Kidney epithelial cell (primary cell): ENCODE data around the gene RAPGEFL1. TPM values are rescaled to one million over a fixed set of nuclear protein-coding genes. Genes with fewer than 3 reads are reported as not detected.
A peak's percentile ranks its signal among the peaks of the same experiment; 100 is the strongest.

Experiments used
- DNase-seq: peaks from one replicate; pipeline ENCODE4 v3.0.0-alpha.2; 2010; ENCODE audit warnings: low read depth
- H3K27me3 ChIP-seq: 2 replicates; pipeline ENCODE4 v1.6.0; 2011; ENCODE audit warnings: low read length; ENCODE audit not compliant: control insufficient read depth, insufficient read depth
- H3K36me3 ChIP-seq: 2 replicates; pipeline ENCODE4 v1.5.1; 2011; ENCODE audit warnings: low read length; ENCODE audit not compliant: control insufficient read depth, insufficient read depth
- H3K4me3 ChIP-seq: 2 replicates; pipeline ENCODE4 v1.5.1; 2011; ENCODE audit warnings: low read depth, mild to moderate bottlenecking, control low read depth, low read length
- total RNA-seq: library from RNA; depleted of rRNA; stranded (reverse); fragments of >200 nt; gene quantifications from 2 replicates; pipeline ENCODE4 v1.2.3, GENCODE V29; 2015
- TF ChIP-seq, protein P1 (sequence below): IDR thresholded peaks from 2 replicates; pipeline ENCODE4 v1.5.1; 2011; ENCODE audit warnings: mild to moderate bottlenecking, moderate library complexity, low read length, control low read depth, inconsistent platforms; ENCODE audit not compliant: insufficient read depth, poor library complexity, severe bottlenecking

Gene RAPGEFL1
- total RNA-seq, 1 donor from 2014 or later: 3.4 TPM

DNA sequence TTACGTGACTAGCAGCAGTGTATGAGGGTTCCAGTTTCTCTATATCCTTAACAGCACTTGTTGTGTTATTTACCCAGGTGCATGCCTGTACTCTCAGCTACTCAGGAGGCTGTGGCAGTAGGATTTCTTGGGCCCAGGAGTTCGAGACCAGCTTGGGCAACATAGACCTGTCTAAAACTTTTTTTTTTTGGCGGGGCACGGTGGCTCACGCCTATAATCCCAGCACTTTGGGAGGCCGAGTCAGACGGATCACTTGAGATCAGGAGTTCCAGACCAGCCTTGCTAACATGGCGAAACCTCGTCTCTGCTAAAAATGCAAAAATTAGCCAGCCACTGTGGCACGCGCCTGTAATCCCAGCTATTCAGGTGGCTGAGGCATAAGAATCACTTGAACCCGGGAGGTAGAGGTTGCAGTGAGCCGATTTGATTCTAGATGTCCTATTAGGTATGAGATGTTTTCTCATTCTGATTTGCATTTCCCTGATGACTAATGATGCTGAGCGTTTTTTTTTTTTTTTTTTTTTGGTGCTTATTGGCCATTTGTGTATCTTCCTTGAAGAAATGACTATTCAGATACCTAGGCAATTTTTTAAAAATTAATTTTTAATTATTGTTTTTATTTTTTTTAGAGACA lies 23.6 kb upstream of the RAPGEFL1 start:
- H3K36me3 ChIP-seq: no peaks in the 10 kb centered on the region

DNA sequence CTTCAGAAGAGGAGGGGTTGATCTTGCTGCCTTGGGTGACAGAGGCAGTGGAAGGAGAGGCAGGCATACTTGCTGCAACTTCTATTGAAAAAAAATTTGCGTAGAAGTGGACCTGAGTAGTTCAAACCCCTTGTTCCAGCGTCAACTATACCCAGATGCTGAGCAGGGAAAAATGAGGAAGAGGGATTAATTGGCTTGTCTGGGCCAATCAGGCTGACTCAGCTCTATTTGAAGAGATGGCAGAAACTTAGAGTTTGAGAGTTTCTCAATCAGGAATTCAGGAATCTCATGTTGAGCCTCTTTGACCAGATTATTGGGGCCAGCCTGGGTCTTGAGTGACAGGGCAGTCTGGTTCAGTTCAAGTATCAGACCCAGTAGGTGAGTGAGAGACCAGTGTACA lies 19.3 kb upstream of the RAPGEFL1 start:
- no peak for DNase-seq
- no peak overlapping the region for H3K4me3 ChIP-seq
- H3K36me3 ChIP-seq: no peaks in the 10 kb centered on the region
- TF ChIP-seq, protein P1, sequence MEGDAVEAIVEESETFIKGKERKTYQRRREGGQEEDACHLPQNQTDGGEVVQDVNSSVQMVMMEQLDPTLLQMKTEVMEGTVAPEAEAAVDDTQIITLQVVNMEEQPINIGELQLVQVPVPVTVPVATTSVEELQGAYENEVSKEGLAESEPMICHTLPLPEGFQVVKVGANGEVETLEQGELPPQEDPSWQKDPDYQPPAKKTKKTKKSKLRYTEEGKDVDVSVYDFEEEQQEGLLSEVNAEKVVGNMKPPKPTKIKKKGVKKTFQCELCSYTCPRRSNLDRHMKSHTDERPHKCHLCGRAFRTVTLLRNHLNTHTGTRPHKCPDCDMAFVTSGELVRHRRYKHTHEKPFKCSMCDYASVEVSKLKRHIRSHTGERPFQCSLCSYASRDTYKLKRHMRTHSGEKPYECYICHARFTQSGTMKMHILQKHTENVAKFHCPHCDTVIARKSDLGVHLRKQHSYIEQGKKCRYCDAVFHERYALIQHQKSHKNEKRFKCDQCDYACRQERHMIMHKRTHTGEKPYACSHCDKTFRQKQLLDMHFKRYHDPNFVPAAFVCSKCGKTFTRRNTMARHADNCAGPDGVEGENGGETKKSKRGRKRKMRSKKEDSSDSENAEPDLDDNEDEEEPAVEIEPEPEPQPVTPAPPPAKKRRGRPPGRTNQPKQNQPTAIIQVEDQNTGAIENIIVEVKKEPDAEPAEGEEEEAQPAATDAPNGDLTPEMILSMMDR: no peak
- H3K27me3 ChIP-seq: no peaks in the 10 kb centered on the region

More for the DNA sequence above, 23.6 kb upstream of the RAPGEFL1 start:
- DNase-seq: no peak
- no peak overlapping the region for H3K4me3 ChIP-seq
- no peaks in the 10 kb centered on the region for H3K27me3 ChIP-seq
- TF ChIP-seq, protein P1: no peak

DNA sequence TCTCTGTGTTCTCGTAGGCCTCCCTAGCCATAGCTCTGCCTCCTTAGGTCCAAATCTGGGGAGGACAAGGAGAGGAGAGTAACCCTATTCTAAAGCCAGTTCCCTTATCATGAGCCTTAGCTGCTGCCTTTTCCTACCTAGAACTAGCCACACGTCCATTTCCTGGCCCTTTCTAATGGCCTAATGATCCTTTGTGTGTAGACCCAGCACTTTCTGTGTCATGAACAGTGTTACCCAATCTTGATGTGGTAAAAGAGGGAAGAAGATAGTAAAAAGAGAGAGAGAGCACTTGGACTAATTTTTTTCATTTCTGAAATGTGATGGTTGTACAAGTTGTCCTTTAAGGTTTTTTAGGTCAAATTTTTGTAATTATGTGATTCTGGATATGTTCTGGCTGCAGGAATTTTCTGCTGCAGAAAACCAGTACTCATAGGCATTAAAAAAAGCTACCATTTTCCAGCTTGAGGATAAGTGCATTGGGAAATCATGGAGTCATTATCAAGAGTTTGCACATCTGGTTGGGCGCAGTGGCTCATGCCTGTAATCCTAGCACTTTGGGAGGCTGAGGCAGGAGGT lies 18.7 kb upstream of the RAPGEFL1 start:
- DNase-seq: no peak
- Histone ChIP-seq H3K4me3 (no peak overlapping the region), H3K27me3 (no peaks in the 10 kb centered on the region), H3K36me3 (no peaks in the 10 kb centered on the region)
- TF ChIP-seq, protein P1: no peak

DNA sequence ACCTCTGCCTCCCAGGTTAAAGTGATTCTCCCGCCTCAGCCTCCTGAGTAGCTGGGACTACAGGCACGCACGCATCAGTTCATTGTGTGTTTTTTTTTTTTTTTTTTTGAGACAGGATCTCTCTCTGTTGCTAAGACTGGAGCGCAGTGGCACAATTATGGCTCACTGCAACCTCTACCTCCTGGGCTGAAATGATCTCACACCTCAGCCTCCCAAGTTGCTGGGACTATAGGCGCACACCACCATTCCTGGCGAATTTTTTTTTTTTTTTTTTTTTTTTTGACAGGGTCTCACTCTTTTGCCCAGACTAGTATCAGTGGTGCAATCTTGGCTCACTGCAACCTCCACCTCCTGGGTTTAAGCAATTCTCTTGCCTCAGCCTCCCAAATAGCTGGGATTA lies 17.8 kb upstream of the RAPGEFL1 start:
- Histone ChIP-seq H3K27me3 (no peaks in the 10 kb centered on the region), H3K4me3 (no peak overlapping the region), H3K36me3 (peaks cover 1% of the 10 kb centered on the region)
- TF ChIP-seq, protein P1: no peak
- no peak for DNase-seq

DNA sequence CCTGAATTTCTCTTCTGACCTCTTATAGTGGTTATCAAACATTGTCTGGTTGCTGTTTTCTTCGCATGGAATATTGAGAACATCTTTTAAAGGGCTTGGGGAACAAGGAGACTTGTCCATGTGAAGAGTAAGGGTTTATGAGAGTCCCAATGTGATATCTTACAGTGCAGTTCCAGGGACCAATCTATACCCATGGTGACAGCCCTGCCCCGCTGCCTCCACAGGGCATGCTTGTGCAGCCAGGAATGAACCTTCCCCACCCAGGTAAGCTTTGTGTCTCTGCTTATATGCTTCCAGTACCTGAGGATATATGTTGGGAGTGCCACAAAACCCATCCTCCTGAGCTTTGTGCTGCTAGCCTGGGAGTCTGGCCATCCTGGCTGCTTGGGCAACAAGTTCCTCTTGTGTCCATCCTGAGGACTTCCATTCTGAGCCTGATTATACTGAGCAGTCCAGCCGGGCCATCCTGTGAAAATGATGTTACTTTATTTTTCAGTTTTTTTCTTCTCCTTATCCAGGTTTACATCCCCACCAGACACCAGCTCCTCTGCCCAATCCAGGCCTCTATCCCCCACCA lies 9.5 kb upstream of the RAPGEFL1 start:
- peaks cover 7% of the 10 kb centered on the region for H3K36me3 ChIP-seq
- no peak overlapping the region for H3K4me3 ChIP-seq
- TF ChIP-seq, protein P1: no peak
- no peaks in the 10 kb centered on the region for H3K27me3 ChIP-seq
- no peak for DNase-seq

- H3K36me3 ChIP-seq: peaks cover 7% of the 10 kb centered on the region
- peak; percentile 49 for DNase-seq
- H3K27me3 ChIP-seq: no peaks in the 10 kb centered on the region
- no peak overlapping the region for H3K4me3 ChIP-seq
- TF ChIP-seq, protein P1: peak; percentile 70
These were observed 8.9 kb upstream of the RAPGEFL1 start for GRCh38 chr17:40168262-40168832.
